ENCODE measurements around the gene FHOD1.
A peak's percentile ranks its signal among the peaks of the same experiment; 100 is the strongest.

Gene FHOD1

GRCh38 chr16:67248073-67248400, 756 bp upstream of the FHOD1 start:
- no peak for TF ChIP-seq CTCF (IDR thresholded peaks at IDR 0.05; ENCODE audit: low read depth, low read length)
- peak overlapping the region; percentile 72 for H3K4me3 ChIP-seq (ENCODE audit: low read depth, low read length)

- no peak for TF ChIP-seq CTCF (IDR thresholded peaks at IDR 0.05; ENCODE audit: low read depth, low read length)
- H3K4me3 ChIP-seq (ENCODE audit: low read depth, low read length): peak overlapping the region; percentile 72
Measured at GRCh38 chr16:67246756-67247191, 507 bp downstream of the FHOD1 start.

- H3K4me3 ChIP-seq (ENCODE audit: low read depth, low read length): peak overlapping the region; percentile 72
- peak; percentile 36 for TF ChIP-seq CTCF (IDR thresholded peaks at IDR 0.05; ENCODE audit: low read depth, low read length)
Measured at GRCh38 chr16:67246081-67246755, 1.1 kb downstream of the FHOD1 start.

GRCh38 chr16:67245674-67246080, 1.6 kb downstream of the FHOD1 start:
- TF ChIP-seq CTCF (IDR thresholded peaks at IDR 0.05; ENCODE audit: low read depth, low read length): no peak
- peak overlapping the region; percentile 72 for H3K4me3 ChIP-seq (ENCODE audit: low read depth, low read length)

GRCh38 chr16:67245186-67245585, 2.1 kb downstream of the FHOD1 start:
- peak overlapping the region; percentile 72 for H3K4me3 ChIP-seq (ENCODE audit: low read depth, low read length)
- no peak for TF ChIP-seq CTCF (IDR thresholded peaks at IDR 0.05; ENCODE audit: low read depth, low read length)

GRCh38 chr16:67244387-67245185, 2.7 kb downstream of the FHOD1 start:
- H3K4me3 ChIP-seq (ENCODE audit: low read depth, low read length): peak overlapping the region; percentile 3; the same call in 1 of the 2 replicates
- no peak for TF ChIP-seq CTCF (IDR thresholded peaks at IDR 0.05; ENCODE audit: low read depth, low read length)

- no peak overlapping the region for H3K4me3 ChIP-seq (ENCODE audit: low read depth, low read length)
- no peak for TF ChIP-seq CTCF (IDR thresholded peaks at IDR 0.05; ENCODE audit: low read depth, low read length)
Measured at GRCh38 chr16:67243481-67243880, 3.8 kb downstream of the FHOD1 start.
